K562 (cell line): Measurements from ENCODE around the gene PLA2G4A. TPM values are rescaled to one million over a fixed set of nuclear protein-coding genes. Genes with fewer than 3 reads are reported as not detected.

Source experiments
- polyA plus RNA-seq, 8 experiments: library from polyadenylated mRNA; depleted of rRNA in 4 of 8; stranded (reverse) in 5 of 8; unstranded in 3 of 8; fragments of >200 nt; fragmentation: Nextera tagmentation in 2 of 8; fragmentation: Illumina TruSeq in 1 of 8; extraction: Ambion mirVana in 2 of 8; extraction: Trizol in 1 of 8; gene quantifications; 2 replicates each; pipeline versions ENCODE4 v1.2.1 to v1.2.3, GENCODE V29; 2011 to 2014; ENCODE audit warnings: inconsistent platforms in 1 of 8, missing spikeins in 1 of 8
- total RNA-seq, 7 experiments: library from RNA; depleted of rRNA in 6 of 7; stranded (reverse); fragments of >200 nt in 6 of 7; fragmentation: Illumina TruSeq in 2 of 7; extraction: Trizol in 2 of 7; gene quantifications; 2 replicates each; pipeline versions ENCODE4 v1.2.1 to v1.2.3, GENCODE V29; 2011 to 2021; ENCODE audit warnings: low replicate concordance in 1 of 7
- TF ChIP-seq, protein P1 (sequence below), 2 experiments: fragments of 450-650 bp; formaldehyde crosslinking in 1 of 2; IDR thresholded peaks; 2 replicates each; pipeline versions ENCODE4 v1.4.0 to v1.6.1; 2014 to 2020; ENCODE audit warnings: mild to moderate bottlenecking in 2 of 2, borderline replicate concordance in 1 of 2, low read depth in 1 of 2
- TF ChIP-seq, protein P2 (sequence below), 2 experiments: fragments of 150-350 bp in 1 of 2; IDR thresholded peaks; 2 replicates each; pipeline ENCODE4 v1.6.1; 2012 to 2016; ENCODE audit warnings: low read depth in 2 of 2, low read length in 2 of 2, mild to moderate bottlenecking in 1 of 2, moderate library complexity in 1 of 2

Gene PLA2G4A
- total and polyA plus RNA-seq, 9 of the 15 experiments (the other 6 are each of a cell fraction or from before 2014, with no cell fraction given) = 0.04 to 0.71 (median 0.22) TPM; not detected in 4

DNA sequence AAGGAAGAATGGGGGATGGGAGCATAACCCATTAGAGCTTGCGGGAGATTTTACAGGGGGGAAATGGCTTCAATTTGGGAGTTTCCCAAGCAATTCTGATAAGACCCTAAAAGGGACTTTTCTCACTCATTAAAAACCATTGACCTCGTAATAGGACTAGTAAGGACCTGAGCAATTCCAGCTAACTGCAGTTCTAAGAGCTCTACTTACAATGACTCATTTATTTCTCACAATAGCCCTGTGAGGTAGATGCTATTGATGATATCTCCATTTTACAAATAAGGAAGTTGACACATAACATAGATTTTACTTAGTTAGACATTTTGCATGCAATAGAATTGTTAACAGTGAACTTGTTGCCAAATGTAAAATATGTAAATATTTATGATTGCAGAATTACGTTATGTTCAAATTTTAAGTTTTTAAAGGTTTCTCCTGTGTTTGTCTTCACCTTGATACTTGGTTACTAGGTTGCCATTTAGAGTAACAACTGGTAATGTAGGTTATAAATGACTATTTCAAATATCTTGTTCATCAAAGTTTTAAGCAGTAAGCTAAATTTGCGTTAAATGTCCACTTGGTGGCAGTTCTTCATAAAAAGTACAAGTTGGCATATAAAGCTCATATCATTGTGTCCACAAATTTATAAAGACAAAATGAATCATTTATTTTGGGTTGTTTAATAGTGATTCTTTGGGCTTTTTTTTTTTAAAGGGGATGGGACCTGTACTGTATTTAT lies 182.0 kb downstream of the PLA2G4A start (continued):
- TF ChIP-seq, protein P1, sequence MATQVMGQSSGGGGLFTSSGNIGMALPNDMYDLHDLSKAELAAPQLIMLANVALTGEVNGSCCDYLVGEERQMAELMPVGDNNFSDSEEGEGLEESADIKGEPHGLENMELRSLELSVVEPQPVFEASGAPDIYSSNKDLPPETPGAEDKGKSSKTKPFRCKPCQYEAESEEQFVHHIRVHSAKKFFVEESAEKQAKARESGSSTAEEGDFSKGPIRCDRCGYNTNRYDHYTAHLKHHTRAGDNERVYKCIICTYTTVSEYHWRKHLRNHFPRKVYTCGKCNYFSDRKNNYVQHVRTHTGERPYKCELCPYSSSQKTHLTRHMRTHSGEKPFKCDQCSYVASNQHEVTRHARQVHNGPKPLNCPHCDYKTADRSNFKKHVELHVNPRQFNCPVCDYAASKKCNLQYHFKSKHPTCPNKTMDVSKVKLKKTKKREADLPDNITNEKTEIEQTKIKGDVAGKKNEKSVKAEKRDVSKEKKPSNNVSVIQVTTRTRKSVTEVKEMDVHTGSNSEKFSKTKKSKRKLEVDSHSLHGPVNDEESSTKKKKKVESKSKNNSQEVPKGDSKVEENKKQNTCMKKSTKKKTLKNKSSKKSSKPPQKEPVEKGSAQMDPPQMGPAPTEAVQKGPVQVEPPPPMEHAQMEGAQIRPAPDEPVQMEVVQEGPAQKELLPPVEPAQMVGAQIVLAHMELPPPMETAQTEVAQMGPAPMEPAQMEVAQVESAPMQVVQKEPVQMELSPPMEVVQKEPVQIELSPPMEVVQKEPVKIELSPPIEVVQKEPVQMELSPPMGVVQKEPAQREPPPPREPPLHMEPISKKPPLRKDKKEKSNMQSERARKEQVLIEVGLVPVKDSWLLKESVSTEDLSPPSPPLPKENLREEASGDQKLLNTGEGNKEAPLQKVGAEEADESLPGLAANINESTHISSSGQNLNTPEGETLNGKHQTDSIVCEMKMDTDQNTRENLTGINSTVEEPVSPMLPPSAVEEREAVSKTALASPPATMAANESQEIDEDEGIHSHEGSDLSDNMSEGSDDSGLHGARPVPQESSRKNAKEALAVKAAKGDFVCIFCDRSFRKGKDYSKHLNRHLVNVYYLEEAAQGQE (IDR thresholded peaks at IDR 0.05; ENCODE audit: borderline replicate concordance) = no peak
- TF ChIP-seq, protein P1 (CRISPR knock-in tag; IDR thresholded peaks at IDR 0.05; ENCODE audit: low read depth) = no peak
- TF ChIP-seq, protein P2, sequence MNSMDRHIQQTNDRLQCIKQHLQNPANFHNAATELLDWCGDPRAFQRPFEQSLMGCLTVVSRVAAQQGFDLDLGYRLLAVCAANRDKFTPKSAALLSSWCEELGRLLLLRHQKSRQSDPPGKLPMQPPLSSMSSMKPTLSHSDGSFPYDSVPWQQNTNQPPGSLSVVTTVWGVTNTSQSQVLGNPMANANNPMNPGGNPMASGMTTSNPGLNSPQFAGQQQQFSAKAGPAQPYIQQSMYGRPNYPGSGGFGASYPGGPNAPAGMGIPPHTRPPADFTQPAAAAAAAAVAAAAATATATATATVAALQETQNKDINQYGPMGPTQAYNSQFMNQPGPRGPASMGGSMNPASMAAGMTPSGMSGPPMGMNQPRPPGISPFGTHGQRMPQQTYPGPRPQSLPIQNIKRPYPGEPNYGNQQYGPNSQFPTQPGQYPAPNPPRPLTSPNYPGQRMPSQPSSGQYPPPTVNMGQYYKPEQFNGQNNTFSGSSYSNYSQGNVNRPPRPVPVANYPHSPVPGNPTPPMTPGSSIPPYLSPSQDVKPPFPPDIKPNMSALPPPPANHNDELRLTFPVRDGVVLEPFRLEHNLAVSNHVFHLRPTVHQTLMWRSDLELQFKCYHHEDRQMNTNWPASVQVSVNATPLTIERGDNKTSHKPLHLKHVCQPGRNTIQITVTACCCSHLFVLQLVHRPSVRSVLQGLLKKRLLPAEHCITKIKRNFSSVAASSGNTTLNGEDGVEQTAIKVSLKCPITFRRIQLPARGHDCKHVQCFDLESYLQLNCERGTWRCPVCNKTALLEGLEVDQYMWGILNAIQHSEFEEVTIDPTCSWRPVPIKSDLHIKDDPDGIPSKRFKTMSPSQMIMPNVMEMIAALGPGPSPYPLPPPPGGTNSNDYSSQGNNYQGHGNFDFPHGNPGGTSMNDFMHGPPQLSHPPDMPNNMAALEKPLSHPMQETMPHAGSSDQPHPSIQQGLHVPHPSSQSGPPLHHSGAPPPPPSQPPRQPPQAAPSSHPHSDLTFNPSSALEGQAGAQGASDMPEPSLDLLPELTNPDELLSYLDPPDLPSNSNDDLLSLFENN (IDR thresholded peaks at IDR 0.05; ENCODE audit: low read depth in 2 of 2, low read length in 2 of 2) = no peak
